Myometrial cell (primary cell): ENCODE measurements around the gene UNC5CL. TPM values are rescaled to one million over a fixed set of nuclear protein-coding genes. Genes with fewer than 3 reads are reported as not detected.

ENCODE experiments used
- total RNA-seq: library from RNA; depleted of rRNA; stranded (reverse); fragments of >200 nt; gene quantifications from 2 replicates; pipeline ENCODE4 v1.2.3, GENCODE V29; 2015

The UNC5CL gene, protein sequence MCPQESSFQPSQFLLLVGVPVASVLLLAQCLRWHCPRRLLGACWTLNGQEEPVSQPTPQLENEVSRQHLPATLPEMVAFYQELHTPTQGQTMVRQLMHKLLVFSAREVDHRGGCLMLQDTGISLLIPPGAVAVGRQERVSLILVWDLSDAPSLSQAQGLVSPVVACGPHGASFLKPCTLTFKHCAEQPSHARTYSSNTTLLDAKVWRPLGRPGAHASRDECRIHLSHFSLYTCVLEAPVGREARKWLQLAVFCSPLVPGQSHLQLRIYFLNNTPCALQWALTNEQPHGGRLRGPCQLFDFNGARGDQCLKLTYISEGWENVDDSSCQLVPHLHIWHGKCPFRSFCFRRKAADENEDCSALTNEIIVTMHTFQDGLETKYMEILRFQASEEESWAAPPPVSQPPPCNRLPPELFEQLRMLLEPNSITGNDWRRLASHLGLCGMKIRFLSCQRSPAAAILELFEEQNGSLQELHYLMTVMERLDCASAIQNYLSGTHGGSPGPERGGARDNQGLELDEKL
- not detected in 2 replicates for total RNA-seq

DNA sequence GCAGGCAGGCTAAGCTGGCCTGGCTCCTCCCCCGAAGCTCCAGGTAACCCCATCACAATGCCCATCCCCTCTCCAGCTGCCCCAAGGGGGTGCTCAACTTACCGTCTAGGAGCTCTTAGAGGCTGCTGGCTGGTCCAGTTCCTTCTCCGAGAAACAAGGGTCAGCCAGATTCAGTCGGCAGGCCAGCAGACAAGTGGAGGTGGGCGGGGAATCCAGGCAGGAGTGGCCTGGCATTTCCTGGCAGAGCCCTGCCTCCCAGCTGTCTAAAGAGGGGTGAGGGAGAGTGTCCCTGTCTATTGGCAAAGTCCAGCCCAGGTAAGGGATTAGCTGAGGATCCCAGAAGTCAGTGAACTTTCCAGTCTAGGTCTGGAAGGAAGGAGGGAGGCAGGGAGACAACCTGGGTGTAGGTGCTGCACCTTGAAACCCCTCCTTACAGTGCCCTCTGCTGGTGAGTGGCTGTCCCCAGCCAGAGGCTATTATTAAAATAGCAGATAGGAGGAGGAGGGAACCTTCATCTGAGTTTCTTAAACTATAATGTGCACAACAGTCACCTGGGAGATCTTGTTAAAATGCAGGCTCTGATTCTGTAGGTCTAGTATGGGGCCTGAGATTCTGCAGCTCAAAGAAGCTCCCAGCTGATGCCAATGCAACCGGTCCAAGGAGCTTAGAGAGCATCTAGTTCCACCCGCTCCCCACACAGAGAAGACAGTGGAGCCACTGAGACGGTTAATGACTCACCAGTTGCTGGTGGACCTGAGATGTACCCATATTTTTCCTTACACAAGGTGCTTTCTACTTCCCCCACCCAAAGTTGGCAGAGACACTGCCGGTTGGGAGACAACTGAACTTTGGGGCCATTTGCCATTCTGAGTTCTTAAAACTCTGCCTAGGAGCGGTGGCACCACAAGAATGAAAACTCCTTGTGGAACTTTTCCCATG, at the start of gene UNC5CL:
Gene UNC5CL (minus strand): TSS at position 162 of the 939 bp plus-strand sequence. CDS start 4,147 bp downstream, outside the sequence.

DNA sequence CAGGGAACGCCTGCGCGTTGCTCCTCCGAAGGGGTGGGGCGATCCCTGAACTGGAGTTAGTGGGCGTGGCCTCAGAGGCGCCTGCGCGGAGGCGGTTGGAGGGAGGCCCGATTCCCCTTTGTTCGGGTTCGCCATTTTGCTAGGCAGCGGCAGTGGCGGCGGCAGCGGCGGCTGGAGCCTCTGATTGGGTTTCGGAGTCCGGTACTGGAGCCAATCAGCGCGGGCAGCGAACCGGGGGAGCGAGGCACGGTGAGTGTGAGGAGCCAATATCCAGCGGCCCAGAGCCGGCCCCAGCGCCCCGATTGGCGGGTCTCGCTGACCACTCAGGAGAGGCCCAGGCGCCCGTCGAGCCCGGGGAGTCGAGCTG, 33.8 kb upstream of the UNC5CL start, which contains the start of gene NFYA:
Gene NFYA (plus strand): TSS at position 139 of the 367 bp plus-strand sequence. CDS start 6,116 bp downstream, outside the sequence.

GRCh38 chr6:41071923-41072835, 33.2 kb upstream of the UNC5CL start, which contains the start of gene OARD1:
Gene OARD1 (minus strand): TSS chr6:41072356. CDS start chr6:41071634, 722 bp downstream.

DNA sequence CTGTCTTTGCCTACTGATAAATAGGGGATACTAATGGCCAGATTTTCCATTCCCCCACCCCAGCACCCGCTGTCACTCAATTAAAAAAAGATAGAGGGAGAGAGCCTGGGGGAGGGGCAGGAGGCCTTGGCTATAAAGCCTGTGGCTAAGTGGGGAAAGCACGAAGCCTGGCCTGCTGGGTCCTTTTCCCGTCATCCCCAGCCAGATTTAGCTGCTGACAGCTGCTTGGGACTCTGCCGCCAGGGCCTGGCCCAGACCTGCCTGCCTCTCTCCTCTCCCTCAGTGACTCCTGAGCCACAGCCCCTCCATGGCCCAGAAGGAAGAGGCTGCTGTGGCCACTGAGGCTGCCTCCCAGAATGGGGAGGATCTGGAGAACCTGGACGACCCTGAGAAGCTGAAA, 14.0 kb upstream of the UNC5CL start, which contains the start of gene APOBEC2:
Gene APOBEC2 (plus strand): TSS at position 162 of the 400 bp plus-strand sequence. CDS start 146 bp downstream, at position 308.

DNA sequence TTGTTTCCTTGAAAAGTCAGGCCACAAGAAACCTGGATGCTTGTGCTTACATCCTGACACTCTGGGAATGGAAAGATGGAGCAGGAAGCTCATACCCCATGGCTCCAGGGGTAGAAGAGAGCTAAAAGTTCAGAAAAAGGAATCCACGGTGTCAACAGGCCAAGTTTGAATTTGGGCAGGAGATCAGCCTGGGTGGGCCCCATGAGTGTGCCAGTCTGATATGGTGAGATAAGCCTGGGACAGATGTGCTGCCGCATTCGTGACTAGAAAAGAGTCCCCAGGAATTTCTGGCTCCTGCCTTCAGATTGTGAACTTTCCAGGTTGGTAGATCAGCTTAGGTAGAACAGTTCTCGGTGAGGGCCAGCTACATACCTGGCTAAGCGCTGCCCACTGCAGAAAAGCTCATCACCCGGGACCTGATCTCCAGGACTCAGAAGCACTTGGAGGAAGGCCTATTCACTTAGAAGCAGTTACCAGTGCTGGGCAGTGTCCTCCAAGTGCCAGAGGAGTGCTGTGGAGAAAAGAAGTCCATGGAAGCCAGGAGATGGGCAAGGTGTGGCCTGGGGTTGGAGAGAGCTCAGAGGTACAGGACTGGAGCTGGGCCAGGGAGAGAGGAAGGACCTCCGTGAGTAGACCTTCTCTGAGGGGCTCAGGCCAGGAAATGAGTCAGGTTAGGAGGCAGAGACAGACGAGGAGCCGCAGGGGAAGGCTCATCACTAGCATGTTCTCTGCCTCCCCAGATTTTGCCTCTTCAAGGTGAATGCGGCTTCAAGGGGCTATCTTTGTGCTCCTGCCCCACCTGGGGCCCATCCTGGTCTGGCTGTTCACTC, 3.4 kb upstream of the UNC5CL start, which contains the start of gene TSPO2:
Gene TSPO2 (plus strand): TSS at position 242 of the 830 bp plus-strand sequence. CDS start 519 bp downstream, at position 761.

Other genes starting within 250 kb of the UNC5CL start
- not detected in 2 replicates for gene TSPO2, start 3.2 kb upstream of the UNC5CL start, total RNA-seq
- gene APOBEC2, start 14.0 kb upstream of the UNC5CL start, total RNA-seq: not detected in 2 replicates
- 9.4 and 14.4 TPM in 2 replicates for gene OARD1, start 33.1 kb upstream of the UNC5CL start, total RNA-seq
- 8.1 and 8.7 TPM in 2 replicates for gene NFYA, start 33.8 kb upstream of the UNC5CL start, total RNA-seq
- not detected in 2 replicates for gene TREML1, start 115.1 kb upstream of the UNC5CL start, total RNA-seq
- gene TREM2, start 123.9 kb upstream of the UNC5CL start, total RNA-seq: not detected in 2 replicates
- gene TREML2, start 161.9 kb upstream of the UNC5CL start, total RNA-seq: not detected in 2 replicates
- gene TREML4, start 189.1 kb upstream of the UNC5CL start, total RNA-seq: not detected in 2 replicates
- not detected in 2 replicates for gene TREM1, start 247.5 kb upstream of the UNC5CL start, total RNA-seq